Measurements from ENCODE around the gene MGAT5.
A peak's percentile ranks its signal among the peaks of the same experiment; 100 is the strongest.

The MGAT5 gene

DNA sequence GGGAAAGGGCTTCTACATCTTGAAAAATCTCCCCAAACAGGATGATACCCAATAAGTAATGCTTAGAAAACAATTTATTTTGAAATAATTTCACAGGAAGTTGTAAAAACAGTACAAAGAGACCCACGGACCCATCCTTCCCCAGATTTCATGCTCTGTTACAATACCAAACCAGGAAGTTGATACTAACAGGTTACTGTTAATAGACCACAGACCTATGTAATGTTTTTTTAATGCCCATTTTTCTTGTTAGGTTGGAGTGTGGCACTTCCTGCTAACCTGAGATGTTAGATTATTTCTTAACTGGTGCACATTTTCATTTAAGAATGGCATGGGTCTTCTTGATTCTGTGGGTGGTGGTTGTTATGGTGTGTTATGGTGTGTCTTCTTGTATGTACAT, 21.4 kb upstream of the MGAT5 start:
- peak; percentile 61 for DNase-seq

DNA sequence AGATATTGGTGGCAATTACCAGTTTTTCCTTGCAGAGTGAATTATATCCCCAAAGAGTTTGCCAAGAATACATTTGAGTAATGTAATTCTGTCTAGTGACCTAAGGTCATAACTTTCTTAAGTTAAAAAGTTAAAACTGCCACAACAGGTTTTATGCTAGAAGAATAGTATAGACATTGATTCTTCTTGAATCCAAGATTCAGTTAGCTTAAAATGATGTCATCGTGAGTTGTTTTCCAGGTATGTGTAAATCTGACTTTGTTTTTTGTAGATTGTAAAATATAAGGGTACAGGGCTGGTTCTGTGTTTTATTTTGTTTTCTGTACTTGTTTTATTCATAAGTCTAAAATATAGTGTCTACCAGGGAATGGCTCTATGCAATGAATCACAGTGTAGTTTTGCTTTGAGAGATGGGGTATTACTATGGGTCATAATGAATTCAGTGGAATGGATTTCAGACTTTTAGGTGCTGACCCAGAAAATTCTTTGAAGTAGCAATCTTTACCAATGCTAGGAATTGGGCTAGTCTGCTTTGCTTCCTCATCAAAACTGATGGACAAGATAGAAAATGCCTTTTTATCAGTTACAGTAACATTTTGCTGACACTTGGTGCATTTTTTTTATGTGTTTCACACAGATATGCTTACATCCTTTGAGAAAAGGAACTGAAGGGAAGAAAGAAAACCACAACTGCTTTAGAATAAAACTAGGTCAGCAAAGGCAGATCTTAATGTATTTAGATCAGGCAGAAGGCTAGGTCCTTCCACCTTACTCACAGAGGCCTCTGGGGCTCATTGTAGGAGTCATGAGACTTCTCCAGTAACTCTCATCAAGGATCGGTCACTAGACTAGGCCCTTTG, 20.8 kb upstream of the MGAT5 start:
- peak; percentile 69 for DNase-seq

DNA sequence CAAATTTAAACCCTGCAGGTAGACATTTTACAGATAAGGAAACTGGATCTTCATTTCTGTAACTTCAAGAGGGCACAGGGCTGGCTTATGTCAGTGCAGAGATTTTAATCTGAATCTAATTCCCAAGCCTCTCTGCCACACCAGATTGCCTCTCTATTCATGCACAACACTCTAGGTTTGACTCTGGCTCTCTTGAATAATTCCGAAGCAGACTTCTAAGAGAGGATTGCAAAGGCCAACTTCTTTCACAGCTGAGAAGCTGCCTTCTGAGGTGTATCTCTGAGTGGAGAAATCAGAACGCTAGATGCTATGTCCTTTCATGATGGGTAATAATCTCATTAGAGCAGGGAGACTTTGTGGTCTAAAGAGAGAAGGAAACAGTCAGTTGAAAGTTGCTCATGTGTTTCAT, 20.1 kb upstream of the MGAT5 start:
- no peak for DNase-seq

DNA sequence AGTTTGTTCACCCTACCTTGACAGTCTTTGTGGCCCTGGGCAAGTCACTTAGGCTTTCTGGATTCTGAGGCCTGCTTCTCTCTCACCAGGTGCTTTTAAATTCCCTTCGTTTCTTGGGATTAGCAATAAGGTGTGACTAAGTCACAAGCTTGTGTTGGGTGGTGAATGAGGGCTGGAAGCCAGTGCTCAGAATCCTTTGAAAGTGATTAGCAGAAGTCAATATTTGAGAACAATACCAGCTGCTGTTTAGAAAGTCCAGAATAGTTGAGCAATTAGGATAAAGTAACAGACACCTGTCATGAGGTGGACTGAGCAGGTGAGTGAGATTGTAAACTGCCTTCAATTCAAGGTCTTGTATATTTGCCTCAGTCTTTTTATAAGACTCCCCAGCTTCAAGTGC, 19.3 kb upstream of the MGAT5 start:
- no peak for DNase-seq

DNA sequence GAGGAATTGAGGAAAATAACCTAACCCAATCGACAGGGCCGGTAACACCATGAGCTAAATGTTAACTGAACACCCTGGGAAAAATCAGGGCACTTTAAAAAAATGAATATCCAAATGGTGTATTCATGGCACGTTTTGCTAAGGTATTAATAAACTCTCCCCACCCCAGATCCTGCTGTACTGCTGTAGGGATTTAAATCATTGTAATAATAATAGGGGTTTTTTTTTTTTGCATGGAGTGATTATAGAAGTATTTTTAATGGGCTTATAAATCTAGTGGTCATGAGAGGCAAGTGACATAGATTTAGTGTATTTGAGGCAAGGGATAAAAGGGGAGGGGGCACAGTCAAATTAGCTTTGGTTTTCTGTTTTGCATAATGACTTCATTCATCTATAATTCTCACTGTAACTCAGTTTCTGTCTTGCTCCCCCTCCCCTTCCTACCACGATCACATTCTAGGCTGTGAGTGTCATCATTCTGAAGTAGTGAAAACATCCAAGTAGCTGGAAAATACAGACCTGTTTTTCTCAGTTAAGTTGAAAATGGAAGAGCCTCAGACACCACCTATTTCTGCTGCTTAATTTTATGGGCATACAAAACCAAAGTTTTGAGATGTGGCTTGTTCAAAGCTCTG, 18.2 kb upstream of the MGAT5 start:
- no peak for DNase-seq

DNA sequence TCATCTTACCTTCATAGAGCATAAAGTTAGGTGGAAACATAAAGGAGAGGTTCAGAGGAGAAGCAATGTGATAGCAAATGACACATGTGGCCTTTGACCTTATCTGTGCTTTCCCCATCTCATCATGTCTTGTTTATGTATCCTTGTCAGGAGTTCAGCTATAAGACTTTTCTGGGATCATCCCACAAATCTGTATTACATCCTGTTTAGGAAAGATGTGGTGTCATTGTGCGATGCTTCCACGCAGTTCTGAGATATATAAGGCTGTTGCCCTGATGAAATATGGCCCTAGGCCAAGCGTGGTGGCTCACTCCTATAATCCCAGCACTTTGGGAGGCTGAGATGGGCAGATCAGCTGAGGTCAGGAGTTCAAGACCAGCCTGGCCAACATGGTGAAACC, 15.5 kb upstream of the MGAT5 start:
- DNase-seq, result no peak

DNA sequence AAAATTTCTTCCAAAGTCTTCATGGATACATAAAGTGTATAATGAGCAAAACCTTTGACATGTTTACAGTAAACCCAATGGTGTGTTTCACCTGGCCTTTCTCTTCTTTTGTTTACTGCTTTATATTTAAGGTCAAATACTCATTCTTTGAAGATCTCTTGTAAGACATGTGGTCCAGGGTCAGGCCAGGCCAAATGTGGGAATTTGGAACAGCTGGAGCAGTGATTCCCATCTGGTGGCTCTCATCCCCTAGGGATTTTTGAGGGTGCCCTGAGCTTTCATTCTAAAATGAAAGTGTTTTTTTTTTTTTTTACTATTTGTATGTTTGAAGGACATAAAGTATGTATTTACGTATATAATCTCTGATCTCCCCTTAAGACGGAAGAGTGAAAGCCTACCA, 13.8 kb upstream of the MGAT5 start:
- DNase-seq, result no peak

DNA sequence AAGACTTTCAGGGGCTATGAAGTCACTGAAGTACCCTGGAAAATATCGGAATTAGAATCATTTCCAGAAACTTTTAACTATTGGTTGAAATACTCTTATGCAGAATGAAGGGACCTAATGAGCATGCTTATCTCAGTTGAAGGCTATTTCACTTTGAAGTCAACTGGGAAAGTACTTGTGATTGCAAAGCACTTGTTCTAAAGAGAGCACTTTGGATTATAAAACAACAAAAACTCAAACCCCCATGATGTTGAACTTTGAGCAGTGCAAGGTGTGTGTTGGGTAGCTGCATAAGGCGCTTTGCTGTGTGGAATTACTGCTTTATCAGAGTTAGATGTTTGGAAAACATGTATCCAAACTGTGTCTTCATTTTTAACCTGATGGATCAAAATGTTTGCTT, 12.0 kb upstream of the MGAT5 start:
- no peak for DNase-seq

DNA sequence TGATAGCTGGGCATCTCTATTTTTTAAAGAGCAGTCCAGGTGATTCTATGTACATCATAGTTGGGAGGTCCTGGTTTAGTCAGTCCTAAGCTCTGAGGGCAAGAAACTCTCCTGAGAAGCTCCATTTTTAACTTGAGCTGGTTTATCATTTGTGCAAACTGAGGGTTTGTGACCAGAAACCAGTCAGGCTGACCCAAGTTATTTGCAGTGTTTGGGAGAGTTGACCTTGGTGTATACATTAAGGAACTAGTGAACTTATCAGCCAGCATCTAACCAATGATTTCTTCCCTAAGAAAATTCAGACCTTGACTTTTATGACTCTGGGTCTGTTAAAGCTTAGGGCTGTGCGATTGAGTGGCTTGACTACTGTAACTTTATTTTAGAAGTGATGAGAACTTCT, 10.6 kb upstream of the MGAT5 start:
- DNase-seq, result no peak

DNA sequence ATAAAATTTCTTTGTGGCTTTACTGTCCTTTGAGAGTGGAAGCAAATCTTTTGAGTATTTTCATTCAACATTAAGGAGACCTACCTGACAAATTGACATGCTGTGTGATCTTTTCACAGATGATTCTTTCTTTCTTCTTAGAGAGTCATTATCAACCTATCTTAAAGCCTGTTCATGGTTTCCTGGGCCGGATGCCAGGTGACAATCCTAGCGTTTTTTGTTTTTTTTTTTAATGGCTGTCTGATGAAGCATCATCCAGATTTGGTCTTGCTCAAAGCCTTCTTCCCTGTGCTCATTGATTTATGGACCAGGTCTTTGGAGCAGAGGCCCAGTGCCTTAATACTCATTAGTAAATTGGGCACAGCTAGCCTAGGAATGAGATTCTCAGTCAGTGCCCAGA, 9.8 kb upstream of the MGAT5 start:
- DNase-seq, result no peak

DNA sequence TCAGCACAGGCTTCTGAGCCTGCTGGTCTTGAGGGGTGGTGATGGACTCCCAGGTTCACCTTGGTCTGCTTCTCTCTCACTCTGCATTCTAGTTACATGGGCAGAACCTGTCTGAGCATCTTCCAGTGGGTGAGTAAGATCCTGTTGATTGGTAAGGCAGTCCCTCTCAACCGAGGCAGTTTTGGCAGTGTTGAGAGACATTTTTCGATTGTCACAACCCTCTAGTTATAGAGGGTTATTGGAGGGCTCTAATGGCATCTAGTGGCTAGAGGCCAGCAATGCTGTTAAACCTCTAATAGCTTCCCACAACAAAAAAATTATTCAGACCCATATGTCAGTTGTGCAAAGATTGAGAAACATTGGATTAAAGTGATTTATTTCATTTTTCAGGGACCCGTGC, 9.3 kb upstream of the MGAT5 start:
- DNase-seq, result no peak

DNA sequence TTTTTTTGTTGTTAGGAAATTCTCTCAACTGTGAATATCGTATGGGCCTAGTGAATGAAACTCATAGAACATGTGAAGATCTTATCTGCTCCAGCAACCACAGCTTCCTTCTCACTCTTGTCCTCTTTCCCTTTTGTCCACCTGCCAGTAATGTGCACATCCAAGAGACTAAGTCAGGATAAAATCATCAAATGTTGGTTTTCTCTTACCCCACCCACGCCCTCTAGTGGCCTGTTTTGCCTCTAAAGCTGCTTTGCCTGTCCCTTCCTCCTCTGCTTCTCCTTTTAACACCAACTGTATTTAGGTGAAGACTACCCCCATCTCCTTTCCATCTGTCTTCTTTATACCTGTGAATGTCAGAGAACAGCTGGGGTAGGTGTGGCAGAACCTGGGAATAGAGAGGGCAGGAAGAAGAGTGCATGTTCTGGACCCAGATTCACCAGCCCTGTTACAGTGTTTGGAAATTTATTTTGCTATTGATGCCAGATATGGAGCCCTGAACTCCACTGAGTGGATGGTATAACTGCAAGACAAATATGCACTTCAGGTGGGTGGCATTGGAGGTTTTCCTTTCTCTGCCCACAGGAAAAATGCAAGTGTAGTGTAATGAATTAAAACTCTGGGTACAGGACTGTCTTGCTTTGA, 8.4 kb upstream of the MGAT5 start:
- peak; percentile 79 for DNase-seq

DNA sequence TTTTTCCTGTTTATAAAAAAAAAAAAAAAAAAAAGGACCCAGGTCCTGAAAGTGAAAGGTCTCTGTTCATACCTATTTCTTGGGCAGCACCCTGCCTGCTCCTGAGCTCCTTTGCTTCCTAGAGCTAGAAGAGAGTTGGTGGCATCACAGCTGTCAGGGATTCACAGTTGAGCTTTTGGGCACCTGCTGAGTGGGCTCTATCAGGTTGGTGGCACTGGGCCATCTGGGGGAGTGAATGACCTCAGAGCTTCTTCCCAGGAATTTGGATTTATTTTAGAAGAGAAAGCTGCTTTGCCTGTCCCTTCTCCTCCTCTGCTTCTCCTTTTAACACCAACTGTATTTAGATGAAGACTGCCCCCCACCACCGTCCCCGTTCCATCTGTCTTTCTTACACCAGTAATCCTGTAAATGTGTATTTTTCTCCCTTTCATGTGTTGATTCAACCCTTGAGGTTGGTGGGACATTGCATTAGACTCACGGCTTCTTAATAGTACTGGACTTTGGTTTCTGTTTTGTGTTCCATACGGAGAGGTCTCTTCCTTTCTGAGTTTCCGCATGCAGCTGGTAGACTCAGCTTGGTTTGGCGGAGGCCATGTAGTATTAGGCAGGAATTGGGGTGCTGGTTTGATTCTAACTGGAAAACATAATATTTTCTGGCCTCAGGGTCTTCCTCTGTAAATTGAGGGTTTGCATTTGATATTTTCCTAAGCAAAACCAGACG, 7.6 kb upstream of the MGAT5 start:
- no peak for DNase-seq

DNA sequence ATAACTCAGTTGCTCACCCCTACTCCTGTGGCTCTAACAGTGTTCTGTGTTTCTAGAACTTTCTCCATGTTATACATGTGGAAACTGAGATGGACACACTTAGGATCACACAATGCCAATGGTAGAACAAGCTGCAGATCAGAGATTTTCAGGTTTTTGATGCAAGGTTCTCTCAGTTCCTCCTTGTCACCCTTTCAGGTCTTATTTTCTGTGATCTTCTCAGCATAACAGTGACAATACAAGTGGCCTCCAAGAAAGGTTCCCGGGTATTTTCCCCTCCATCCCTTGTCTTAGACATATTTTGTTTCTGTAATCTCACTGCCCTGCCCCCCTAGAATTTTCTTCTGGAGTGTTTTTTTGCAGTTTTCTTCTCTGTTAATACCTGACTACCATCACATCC, 6.2 kb upstream of the MGAT5 start:
- no peak for DNase-seq

DNA sequence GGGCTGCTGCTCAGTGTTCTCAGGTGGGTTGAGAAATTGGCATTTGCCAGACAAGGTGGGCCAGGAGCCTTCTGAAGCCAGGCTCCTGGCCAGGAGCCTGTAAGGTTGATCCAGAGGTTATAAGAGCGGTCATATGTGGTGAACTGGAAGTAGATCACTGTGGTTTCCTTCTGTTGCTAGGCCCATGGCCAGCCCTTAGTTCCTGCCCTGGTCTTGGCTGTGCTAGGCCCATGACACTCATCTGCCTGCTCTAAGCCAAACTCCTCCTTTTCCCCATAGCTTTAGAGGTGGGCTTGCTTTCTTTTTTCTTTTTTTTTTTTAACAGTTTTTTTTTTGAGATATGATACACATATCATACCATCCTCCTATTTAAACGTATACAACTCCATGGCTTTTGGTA, 5.0 kb upstream of the MGAT5 start:
- DNase-seq, result no peak

DNA sequence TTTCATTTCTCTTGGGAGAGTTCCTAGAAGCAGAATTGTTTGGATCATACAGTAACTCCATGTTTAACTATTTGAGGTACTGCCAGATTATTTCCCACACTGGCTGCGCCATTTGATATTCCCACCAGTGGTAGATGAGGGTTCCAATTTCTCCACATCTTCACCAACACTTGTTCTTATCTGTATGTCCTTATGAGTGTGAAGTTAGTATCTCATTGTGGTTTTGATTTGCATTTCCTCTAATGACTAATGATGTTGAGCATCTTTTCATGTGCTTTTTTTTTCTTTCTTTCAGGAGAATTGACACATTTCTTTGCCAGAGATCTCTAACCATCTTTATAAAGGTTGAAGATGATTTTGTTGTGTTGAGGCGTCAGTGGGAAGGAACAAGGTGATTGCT, 4.1 kb upstream of the MGAT5 start:
- DNase-seq, result peak; percentile 29

DNA sequence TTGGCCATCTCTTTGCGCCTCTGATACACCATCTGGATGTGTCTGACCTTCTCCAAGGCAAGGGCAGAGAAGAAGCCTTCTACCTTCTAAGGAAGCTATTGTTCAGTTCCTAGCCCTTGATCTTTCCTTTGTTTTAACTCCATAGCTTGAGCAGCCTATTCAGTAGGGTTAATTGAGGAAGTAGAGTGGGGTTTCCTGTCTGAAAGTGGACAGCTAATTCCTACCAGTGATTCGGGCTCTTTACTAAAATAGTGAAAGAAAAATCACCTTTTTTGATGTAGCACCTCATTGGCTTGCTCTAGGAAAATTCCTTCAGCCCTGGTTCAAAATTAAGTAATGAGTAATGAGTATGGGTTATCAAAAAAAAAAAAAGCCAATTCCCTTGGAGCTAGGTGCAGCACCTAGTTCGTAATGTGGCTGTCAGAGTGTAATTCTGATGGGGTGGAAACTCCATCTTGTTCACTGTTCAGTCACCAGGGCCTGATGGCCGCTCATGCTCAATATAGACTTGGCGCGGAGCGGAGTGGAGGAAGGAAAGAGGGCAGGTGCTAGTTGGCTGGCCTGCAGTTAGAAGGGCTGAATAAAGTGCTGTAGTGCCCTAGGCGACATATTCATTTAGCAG, 2.9 kb upstream of the MGAT5 start:
- no peak for DNase-seq

DNA sequence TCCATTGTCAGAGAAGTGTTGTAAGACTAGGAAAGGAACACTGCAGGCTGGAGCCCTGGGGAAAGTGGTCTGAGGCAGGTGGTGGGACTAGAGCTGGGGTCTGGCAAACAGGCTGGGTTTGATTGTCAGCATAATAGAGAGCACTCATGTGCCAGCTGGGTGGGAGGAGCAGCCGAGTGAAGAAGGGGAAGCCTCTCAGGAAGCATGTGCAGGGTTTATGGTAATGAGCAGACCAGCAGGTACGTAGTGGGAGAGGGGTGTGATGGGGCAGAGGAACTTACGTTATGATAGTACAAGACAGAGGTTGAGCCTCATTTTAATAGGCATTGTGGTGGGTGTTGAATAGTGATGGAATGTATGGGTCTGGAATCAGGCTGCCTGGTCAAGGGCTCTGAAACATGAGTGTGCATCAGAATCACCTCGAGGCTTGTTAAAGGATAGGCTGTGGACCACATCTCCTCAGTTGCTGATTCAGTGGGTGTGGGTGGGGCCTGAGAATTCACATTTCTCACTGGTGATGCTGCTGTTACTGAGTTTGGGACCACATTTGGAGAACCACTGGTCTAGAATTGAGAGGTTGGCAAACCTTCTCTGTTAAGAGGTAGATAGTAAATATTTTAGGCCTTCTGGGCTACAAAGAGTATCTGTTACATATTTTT, 1.7 kb upstream of the MGAT5 start:
- no peak for DNase-seq

DNA sequence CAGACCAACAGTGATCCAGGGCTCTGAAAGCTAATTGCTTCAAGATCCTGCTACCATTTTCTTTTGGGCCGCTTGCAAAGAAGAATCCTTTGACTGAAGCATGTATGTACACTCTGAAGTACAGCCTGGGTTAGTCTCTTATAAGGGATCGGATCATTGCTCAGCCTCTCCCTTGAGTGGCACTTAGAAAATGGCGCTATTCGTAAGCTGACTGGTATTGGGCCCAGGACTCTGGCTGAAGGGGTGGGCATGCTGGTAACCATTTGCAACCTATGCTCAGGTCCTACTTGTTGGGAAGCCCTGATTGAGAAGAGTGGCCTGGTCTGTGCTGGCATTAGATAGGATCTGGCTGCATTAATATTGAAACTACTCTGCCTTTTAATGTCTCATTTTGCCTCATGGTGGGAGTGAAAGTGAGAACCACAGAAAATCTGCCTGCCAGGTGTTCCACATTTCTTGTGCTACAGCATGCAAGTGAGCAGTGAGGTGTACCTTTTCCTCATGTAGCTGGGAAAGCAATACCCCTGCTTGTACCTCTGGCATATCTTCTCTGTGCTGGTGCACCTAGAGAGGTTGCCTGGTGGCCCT, 661 bp upstream of the MGAT5 start:
- no peak for DNase-seq

DNA sequence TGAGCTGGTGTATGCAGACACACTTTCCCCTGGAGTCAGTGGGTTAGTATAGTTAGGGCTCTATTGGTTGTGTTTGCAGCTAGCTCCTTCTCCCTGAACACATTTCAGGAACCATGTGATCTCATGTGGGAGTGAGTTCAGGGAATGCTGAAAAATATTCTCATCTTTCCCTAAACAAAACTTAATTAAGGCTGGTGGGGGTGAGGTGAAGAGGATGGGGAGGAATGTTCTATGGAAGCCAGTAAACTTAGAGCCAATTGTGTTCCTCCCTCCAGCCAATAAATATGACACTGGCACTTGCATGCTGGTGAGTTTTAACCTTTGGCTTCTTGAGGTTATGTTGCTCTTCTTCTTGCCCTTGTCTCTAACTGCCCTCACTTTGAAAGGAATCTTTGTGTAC, 952 bp downstream of the MGAT5 start:
- DNase-seq, result no peak

DNA sequence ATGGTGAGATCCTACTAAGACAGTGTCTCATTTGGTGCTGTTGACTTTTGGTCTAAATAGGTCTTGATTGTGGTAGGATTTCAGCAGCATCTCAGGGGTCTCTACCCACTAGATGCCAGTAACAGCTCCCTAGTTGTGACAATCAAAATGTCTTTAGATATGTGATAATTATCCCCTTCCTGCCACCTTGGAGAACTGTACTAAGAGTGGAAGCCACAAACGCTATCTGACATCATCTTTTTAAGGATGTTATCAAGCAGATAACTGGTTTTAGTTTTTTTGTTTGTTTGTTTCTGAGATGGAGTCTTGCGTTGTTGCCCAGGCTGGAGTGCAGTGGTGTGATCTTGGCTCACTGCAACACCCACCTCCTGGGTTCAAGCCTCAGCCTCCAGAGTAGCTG, 3.1 kb downstream of the MGAT5 start:
- DNase-seq, result peak; percentile 25

DNA sequence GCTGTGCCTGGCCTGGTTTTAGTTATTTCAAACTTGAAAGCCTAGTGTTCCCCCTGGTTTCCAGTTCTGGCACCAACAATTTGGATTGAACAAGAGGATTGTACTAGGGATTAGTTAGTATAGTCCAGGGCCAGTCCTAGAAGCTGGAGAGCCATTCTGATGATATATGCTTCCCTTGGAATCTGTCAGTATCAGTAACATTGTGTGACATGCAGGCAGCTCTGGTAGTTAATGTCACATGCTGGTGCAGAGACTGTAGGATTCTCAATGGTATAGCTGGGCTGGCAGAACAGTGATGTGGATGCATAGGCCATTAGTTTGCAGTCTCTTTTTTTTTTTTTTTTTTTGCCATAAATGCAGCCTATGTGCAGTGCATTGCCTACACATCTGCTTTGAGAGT, 3.6 kb downstream of the MGAT5 start:
- DNase-seq, result no peak

Measured in CD4-positive, alpha-beta T cell treated with Interleukin-17A for 1 hour (primary cell).